NCI-H146 treated with DMSO at 0.1 percent for 48 hours (cell line): ENCODE results near the gene RNASE9.
"Not testable (repeated sequence)": the region's sequence is repeated elsewhere in the genome, so short reads cannot be mapped to it uniquely, and the experiment has no call there.

ENCODE experiments used
- DNase-seq: peaks from one replicate; lab custom pipeline; 2025; ENCODE audit not compliant: unreplicated experiment; lab: John Stamatoyannopoulos, UW

Gene RNASE9

DNA sequence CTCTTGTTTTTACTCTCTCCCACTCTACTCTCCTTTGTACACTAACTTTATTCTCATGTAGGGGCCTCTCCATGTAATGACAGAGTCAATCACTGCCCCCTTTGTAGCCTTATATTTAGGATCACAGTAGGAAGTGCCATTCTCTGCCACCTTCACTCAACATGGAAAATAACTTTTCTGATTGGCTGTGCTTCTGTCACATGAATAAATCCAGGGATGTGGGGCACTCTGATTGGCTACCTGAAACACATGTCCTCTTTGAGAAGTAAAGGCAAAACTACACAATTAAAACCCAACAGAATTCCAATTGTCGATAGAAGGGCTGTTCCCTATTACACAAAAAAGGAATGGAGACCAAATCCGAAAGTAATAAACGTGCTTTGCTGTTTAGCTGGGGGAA, at the start of gene RNASE9:
Gene RNASE9 (minus strand): TSS at position 87 of the 400 bp plus-strand sequence.
- DNase-seq: no peak

DNA sequence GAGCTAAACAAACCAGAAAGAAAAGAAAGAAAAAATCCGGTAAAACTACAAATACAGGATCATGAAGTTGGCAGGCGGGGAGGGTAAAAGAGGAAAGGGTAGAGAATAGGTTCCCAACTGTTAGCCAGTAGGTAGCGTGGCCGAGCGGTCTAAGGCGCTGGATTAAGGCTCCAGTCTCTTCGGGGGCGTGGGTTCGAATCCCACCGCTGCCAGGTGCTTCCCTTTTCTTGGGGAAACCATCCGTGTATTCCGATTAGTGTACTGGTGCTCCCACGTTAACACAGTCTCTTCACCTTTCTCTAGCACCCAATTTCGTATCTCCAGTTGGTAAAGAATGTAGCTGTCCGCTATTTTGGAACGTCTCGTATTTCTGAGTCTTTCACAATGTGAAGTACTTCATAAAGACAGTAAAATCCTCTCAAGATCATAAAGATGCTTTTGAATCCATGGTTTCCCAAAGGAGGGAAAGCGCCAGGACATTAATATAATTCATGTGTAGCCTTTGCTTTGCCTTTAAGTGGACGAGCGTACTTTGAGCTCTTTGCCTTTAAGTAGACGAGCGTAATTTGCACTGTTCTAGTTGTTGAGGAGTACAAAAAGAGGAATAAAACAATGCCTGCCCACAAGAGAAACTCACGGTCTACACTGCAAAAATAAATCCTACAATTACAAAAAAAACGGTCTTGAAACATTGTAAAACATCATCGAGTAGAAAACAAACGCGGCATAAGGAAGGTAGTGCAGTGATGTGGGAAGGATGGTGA, 49.3 kb upstream of the RNASE9 start:
- DNase-seq: peak; percentile 58

DNA sequence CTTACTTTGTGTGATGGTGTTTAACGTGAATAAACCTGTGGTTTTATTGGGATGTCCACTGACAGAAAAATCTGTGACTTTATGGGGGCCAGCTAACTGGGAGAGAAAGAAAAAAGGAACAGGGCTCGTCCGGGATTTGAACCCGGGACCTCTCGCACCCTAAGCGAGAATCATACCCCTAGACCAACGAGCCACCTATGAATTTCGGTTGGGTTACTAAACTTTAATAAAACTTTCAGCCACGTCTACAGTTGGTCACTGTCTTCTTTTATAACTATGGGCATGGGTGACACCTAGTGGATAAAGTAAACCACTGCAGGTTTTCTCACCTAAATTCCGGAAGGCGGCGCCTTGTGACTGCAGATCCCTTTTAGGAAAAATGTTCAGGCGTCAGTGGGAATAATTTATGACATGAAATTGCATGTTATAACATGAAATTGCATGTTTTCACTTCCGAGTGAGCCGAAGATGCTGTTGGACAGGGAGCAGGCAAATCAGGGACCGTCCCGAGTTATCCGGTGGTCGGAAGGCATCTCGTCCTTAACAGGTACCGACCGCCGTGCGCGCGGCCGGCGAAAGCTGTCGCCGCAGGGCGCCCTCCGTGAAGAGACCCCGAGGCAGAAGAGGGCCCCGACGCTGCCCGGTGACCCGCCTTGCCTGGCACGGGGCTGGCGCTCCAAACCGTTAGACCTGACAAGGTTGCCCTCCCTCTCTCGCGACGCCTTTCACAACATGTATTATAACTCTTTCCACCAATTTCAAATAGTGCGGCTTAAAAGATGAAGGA, 48.6 kb upstream of the RNASE9 start:
- DNase-seq: peak; percentile 67

DNA sequence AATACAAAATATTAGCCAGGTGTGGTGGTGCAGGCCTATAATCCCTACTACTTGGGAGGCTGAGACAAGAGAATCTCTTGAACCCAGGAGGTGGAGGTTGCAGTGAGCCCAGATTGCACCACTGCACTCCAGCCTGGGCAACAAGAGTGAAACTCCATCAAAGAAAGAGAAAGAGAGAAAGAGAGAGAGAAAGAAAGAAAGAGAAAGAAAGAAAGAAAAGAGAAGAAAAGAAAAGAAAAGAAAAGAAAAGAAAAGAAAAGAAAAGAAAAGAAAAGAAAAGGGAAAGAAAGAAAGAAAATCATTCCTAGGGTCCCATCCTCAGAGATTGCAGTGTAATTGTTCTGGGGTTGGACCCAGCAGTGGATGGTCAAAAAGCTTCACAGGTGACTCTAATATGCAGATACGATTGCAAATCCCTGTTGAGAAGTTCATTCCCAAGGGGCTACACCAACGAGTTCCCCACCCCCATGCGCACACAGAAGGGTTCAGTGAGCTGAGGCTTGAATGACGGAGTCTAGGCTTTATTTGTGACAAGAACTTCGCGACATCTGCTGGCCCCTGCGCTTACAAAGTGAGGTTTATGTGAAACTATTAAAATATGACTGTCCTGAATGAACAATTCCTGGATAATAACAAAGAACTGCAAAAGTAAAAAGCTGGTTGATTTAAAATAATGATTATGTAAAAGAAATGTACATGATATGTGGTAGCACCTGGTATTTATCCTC, 47.7 kb upstream of the RNASE9 start:
- DNase-seq: no peak

DNA sequence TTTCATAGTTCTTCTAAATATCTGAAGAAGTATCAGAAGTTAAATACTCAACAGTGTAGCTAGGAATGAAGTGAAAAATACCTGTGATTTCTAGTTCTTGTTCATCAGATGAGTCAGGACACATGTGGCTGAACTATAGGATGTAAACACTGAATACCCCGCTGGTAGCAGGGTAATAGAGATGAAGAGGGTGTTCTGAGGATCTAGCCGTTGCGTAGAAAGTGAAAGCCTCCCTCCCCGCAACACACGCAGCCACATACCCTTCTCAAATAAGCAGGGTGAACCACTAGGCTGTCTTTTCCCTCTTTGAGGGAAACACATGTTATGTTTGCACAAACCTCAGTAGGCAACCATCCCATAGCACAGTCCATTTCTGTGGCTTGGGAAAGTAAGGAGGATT, 46.8 kb upstream of the RNASE9 start:
- no peak for DNase-seq

DNA sequence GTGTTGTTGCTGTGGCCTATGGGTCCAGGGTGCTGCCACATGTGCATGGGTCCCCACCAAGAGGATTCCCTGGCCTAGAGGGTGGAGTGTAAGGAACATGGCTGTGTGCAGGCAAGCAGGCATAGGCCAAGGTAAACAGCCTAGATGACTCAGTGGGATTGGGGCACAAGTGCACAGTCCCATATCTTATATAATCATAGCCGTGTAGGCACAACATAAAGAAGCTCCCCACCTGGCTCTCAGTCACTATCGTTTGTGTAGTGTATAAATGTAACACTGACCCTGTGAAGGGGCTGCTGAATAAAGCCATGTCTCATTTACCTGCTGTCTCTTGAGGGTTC, 46.0 kb upstream of the RNASE9 start:
- DNase-seq: no peak

DNA sequence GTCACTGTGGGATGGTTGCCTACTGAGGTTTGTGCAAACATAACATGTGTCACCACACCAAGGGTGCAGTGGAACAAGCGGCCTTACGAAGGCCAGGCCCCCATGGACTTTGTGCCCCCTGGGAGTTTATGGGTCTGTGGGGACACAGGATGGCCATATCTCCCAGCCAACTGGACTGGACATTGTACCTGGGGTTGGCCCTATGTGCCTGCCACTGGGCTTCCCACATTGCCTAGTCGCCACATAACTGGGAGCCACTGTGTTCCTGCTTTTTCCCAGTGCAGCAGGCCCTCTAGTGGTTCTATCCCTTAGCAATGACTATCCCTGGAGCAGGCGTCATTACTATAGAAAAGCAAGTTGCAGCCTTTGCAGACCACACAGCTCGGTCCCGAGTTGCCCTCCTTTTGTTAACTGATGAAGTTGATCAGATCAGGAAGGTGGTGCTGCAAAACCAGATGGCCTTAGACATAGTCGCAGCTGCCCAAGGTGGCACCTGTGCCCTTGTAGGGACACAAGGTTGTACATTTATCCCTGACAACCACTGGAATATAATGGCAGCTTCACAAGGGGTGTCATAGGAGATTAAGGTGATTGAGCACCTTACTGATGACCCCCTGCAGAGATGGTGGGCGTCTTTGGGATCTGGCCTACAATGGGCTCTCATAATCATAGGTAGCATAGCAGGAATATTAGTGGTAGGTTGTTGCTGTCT, 45.5 kb upstream of the RNASE9 start:
- DNase-seq: no peak

DNA sequence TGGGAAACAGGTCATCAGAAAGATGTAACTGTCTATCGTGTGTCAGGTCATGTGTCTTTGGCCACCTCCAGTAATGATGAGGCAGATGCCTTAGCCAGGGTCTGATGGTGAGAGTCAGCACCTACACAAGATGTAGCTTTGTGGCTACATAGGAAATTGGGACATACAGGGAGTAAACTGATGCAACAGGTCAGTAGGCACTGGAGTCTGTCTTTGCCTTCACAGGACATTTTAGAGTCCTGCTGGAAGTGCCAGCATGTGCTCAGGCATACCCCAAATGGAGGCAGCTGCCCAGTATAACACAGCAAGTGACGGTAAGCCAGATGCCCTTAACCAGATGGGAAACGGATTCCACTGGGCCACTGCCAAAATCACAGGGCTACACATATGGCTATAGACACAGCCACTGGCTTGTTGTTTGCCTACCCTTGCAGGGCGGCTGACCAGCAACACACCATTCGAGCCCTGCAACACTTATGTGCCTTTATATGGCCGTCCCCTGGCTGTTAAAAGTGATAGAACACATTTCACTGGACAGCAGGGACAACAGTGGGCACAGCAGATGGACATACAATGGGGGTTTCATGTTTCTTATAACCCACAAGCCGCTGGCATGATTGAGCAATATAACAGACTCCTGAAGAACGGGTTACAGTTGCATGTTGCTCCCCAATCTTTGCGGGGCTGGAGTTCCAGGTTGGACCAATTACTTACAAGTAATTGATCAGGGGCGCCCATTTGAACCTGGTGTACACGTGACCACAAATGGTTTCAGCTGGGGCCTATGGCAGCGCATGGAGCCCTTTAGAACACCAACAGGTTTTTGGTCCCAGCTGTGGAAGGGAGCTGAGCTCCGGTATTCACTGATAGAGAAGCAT, 43.2 kb upstream of the RNASE9 start:
- no peak for DNase-seq

DNA sequence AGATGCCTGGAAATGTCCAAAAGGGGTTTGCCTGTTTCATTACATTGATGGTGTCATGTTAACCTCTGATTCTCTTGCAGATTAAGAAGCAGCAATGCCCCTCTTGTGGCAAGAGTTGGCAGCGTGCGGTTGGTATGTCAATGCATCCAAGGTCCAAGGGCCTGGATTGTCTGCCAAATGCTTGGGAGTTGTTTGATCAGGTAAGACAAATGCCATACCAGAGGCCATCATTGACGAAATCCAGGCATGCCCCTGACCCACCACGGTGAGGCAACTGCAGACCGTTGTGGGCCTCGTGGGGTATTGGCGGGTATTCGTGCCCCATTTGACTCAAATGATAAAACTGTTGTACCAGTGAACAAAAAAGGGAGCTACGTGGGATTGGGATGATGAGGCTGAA, 41.7 kb upstream of the RNASE9 start:
- no peak for DNase-seq

DNA sequence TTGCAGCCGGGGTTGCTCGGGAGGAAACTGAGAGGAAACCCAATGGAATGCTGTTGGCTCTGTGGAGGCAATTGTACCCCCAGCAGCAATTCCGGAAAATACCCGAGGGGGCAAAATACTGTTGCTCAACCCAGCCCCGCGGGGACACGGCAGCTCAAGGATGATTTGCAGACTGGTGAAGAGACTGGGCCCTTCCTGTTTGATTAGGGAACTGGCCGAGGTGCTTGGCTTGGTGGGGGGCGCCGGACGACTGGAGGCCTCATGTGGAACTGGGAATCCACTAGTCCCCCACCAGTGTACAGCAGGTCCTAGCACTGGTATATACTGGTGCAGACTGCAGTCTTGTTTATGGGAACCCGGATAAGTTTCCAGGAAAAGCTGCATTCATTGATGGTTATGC, 40.7 kb upstream of the RNASE9 start:
- no peak for DNase-seq

DNA sequence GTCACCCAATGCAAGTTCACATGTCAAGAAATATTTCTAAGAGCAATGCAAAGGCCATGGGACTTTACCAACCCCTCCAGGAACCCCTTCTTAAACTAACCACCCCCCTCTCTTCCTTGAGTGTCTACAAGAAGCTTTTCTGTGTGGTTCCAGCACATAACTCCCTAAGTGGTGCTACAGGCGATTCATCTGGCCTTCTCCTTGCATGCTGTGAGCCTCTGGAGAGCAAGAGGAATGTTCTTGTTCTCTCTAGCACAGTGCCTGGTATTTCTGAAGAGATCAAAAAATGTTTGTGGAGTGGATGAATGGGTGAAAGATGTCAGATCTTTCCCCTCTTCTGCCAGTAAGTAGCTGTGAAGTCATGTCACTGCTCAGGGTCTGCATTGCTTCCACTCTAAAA, 36.3 kb upstream of the RNASE9 start:
- DNase-seq: no peak

DNA sequence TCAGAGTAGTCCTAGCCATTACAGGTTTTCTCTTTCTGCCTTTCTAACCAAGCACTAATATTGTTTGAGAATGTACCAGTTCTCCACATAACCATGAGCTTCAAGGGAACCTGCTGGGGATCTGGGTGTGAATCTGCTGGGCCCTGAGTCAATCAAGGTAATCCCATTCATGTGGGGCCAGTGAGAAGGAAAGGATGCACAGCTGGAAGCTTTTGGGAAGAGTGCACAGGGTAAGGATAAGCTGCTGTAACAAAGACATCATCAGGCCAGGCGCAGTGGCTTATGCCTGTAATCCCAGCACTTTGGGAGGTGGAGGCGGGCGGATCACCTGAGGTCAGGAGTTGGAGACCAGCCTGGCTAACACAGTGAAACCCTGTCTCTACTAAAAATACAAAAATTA, 34.9 kb upstream of the RNASE9 start:
- DNase-seq: not testable (repeated sequence)

DNA sequence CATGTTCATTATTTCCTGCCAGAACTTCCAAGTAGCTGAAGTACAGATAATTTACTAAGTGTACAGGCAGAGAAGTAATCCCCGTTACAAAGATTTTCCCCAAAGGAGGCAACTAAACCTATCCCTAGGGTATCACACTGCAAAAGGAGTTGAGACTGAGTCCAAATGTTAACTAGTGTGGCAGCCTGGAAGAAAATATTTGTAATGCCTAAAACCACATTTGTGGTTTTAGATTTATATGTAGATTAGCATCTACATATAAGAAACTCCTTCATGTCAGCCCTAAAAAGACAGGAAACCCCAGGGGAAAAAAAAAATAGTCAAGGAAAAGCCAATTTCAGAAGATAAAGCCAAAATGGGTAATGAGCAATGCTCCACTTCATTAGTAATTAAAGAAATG, 31.7 kb upstream of the RNASE9 start:
- DNase-seq: no peak

DNA sequence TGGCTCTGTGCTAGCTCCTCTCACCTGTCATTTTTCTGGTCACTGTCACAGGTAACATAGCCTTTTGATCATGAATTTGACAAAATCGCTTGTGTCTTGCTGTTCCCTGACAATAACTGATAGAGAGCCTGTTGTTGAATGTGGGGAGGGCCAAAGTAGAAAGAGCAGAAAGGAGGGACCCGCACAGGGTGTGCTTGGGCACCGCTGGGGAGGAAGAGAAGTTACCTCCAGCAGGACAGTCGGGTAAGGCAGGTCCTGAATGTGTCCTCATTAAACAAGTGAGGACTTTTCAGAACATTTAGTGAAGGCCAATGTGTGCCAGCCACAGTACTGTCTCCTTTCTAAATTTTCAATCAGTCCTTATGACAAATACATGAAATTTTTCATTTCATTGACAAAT, 30.4 kb upstream of the RNASE9 start, which contains the start of gene RNASE12:
Gene RNASE12 (minus strand): TSS at position 142 of the 400 bp plus-strand sequence. CDS start 653 bp downstream, outside the sequence.
- no peak for DNase-seq

DNA sequence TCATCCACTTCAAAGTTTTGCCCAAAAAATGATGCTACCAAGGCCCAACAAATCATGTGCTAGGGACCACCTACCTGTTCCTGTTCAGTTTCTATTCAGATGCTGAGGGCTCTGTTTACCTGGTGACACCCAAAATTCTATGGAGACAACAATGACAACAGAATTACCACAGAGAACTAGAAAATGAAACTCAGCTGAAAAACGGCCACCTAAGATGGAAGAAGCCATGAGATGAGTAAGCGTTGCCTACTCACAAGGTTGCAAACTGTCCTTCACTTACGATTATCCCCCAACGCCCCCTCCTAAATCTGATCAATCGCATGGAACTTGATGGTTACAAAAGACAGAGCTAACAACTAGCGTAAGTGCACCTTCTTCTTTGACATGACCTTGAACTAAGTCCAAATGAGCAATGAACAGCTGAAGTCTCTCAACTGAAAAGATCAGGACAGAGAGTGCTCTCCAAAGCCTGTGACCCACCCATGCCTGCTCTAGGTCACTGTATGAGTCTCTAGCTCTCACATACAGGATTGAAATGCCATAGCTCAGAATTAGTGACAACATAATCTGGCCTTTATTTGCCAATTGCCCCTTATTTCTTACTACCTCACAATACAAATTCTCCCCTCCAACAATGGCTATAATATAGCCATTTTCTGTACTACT, 26.8 kb upstream of the RNASE9 start, which contains the start of gene RNASE11:
Gene RNASE11 (minus strand): TSS at position 513 of the 666 bp plus-strand sequence.
- DNase-seq: no peak

DNA sequence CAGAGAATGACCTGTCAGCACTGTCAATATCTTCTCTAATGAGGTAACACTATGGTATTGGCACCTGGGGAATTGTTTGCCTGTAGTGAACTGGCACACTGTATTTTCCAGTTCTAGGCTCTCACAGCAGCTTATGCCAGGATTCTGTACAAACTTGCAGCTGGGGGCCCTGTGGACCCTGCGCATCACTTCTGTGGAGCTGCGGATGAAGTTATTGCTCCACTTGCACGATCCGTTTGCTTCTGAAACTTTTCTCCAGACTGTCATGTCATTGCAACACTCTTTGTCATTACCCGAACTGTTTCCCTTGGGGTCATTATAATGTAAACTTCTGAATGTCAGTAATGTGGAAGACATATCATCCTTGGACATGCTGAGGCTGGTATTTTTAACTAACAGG, 23.1 kb upstream of the RNASE9 start:
- no peak for DNase-seq

DNA sequence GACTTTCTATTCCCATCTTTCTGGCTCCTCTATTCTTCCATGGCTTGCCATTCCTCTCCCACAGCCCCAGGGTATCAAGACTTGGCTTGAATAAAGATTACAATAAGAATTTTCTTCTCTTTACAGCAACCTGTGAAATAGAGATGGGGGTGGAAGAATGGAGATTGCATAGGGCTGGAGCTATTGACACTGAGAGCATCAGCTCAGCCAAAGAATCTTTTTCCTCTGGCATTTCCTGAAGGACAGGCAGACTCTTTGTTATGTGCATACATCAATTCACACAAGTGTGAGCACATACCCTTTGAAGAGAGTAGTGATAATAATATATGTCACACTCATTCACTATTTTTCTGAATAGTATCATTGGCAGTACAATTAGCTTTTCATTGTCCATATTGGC, 22.3 kb upstream of the RNASE9 start:
- DNase-seq: no peak

DNA sequence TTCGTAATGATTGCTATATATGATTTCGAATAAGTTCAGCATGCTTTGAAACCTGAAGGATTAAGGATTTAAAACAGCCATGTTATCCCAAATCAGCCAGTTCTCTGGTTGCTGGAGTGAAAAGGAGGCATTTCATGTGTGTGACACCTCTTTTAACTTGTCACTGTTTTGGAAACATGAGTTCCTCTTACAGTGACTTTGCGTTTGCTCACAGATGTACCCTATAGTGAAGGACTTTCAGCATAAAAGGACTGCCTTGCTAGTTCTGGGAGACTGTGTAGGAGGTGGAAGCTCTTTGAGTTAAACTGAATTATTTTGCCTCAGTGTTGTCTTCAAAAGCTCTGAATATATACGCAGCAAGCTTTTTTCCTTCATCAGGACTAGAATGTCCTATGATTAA, 19.4 kb upstream of the RNASE9 start:
- DNase-seq: no peak

DNA sequence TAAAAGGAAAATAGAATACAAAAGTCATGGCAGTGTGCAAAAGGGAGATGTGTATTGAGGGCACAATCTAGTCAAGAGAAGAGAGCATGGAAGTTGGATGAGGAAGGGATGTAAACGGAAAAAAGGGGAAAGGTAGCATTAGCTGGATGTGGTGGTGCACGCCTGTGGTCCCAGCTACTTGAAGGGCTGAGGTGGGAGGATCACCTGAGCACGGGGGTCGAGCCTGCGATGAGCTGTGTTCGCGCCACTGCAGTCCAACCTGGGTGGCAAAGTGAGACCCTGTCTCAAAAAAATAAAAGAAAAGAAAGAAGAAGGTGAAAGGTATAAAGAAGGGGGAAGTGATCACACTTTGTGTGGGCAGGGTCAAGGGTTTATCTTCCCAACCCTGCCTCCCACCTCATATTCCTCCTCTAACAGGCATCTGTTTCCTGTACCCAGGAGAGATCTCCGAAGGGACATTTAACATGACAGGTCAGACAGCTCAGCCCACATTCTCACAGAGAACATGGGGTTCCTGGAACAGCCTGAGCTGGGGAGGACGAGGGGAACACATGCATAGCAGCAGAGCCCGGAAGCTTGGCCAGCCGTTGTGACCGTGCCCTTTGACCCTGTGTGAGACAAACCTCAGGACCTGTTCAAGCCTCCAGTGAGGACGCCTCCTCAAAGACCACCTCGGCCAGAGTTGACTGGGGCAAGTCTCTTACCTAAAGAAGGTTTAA, 18.1 kb upstream of the RNASE9 start:
- DNase-seq: no peak
